Heart left ventricle (tissue), 16 donors: ENCODE measurements around the gene ZBTB22. TPM values are rescaled to one million over a fixed set of nuclear protein-coding genes. Genes with fewer than 3 reads are reported as not detected.
A peak's percentile ranks its signal among the peaks of the same experiment; 100 is the strongest.

Experiments used
- ATAC-seq, 4 donors: fragments of 200-7000 bp; cut with Tn5 transposase; one replicate each; pipeline ENCODE4 v1.9.1; 2020 to 2022; ENCODE audit warnings: moderate library complexity in 4 of 4, mild to moderate bottlenecking in 3 of 4, moderate number of reproducible peaks in 1 of 4
- DNase-seq, 5 donors: peaks; one replicate each; pipeline ENCODE4 v3.0.0-alpha.2; 2020
- H3K27ac ChIP-seq, 12 donors: fragments of 200-600 bp; sonication (generic) in 4 of 12; one replicate each; pipeline versions ENCODE4 v1.5.0 to v1.8.0; 2016 to 2022; ENCODE audit warnings: mild to moderate bottlenecking in 2 of 12
- H3K27me3 ChIP-seq, 9 donors: fragments of 200-600 bp; sonication (generic) in 2 of 9; one replicate each; pipeline versions ENCODE4 v1.5.1 to v1.8.0; 2016 to 2022; ENCODE audit warnings: mild to moderate bottlenecking in 3 of 9
- H3K36me3 ChIP-seq, 9 donors: fragments of 200-600 bp; sonication (generic) in 2 of 9; one replicate each; pipeline versions ENCODE4 v1.5.0 to v1.8.0; 2018 to 2022; ENCODE audit warnings: mild to moderate bottlenecking in 2 of 9
- H3K4me1 ChIP-seq, 12 donors: fragments of 200-600 bp; sonication (generic) in 4 of 12; one replicate each; pipeline versions ENCODE4 v1.5.0 to v1.8.0; 2016 to 2022; ENCODE audit warnings: mild to moderate bottlenecking in 3 of 12
- H3K4me3 ChIP-seq, 12 donors: fragments of 200-600 bp; sonication (generic) in 4 of 12; one replicate each; pipeline versions ENCODE4 v1.5.0 to v1.8.0; 2017 to 2022; ENCODE audit warnings: mild to moderate bottlenecking in 9 of 12, moderate library complexity in 4 of 12
- H3K9me3 ChIP-seq, 12 donors: fragments of 200-600 bp; sonication (generic) in 4 of 12; one replicate each; pipeline versions ENCODE4 v1.5.0 to v1.8.0; 2016 to 2022; ENCODE audit warnings: mild to moderate bottlenecking in 1 of 12
- CTCF ChIP-seq, 12 donors: fragments of 200-600 bp; sonication (generic) in 4 of 12; IDR thresholded peaks; one replicate each; pipeline versions ENCODE4 v1.5.0 to v1.8.0; 2018 to 2022; ENCODE audit warnings: antibody characterized with exemption in 12 of 12, mild to moderate bottlenecking in 5 of 12
- POLR2A ChIP-seq, 2 donors: fragments of 450-650 bp; IDR thresholded peaks; one replicate each; pipeline ENCODE4 v1.6.1; 2017; ENCODE audit warnings: antibody characterized with exemption in 2 of 2, mild to moderate bottlenecking in 2 of 2, moderate library complexity in 2 of 2
- WGBS, 4 donors: extraction: QIAGEN DNeasy Blood & Tissue Kit in 2 of 4; methylation state at CpG; one replicate each; pipeline versions ENCODE4 v1.1.5 to v1.1.7; 2013 to 2018; 5-methylcytosine and 5-hydroxymethylcytosine counted together
- intact Hi-C, 10 donors: fragments of 100-400 bp; cut with DNase I; formaldehyde crosslinking; loops; one replicate each; pipeline versions ENCODE4 v1.11.1 to v1.14.2; 2022
- polyA plus RNA-seq, 2 donors: library from polyadenylated mRNA; stranded (reverse); fragments of 200-250 nt; gene quantifications; one replicate each; pipeline ENCODE4 v1.2.3, GENCODE V29; 2013
- total RNA-seq, 9 donors: library from RNA; depleted of rRNA in 2 of 9; stranded (reverse); fragments of >200 nt in 2 of 9; fragmentation: NEBNext Ultra II Directional in 3 of 9; extraction: Animal tissue kit (Norgen Biotek cat#: 25700) in 3 of 9; gene quantifications; one replicate each; pipeline versions ENCODE4 v1.1.0 to v1.2.4, GENCODE V29; 2016 to 2023
- donor health status: ischemic (EF 13 %, LVEDD 7.1; RV severe dilation, severe dysfunction).
- donor health status: healthy with polysubstance abuse.
- donor health status: DM: no; HTN: yes; CAD: no.
- donor health status: DM: no; HTN: no; CAD: no.
- donor health status: ischemic (EF 25% LVEDD 6.9; RV normal size, moderate dysfunction).
- donor health status: ischemic (EF 25% LVEDD 5.7; RV mildly dilated, moderate dysfunction).
- donor health status: healthy.
- donor health status: DM: yes; HTN: yes; CAD: no.
- donor health status: ischemic (EF 35%, LVEDD 5.7; RV mildly dilated, moderate dysfunction).
- donor health status: nonischemic (EF 11% LVEDD 7.7; RV severe dilation, severe dysfunction).
- donor health status: DM: yes; HTN: yes; CAD: no.
- donor health status: PGD.
- donor health status: ischemic (EF 29% LVEDD 5.4; RV normal size, mild dysfunction).
- donor health status: nonischemic (EF 23%, LVEDD 6.1; RV moderate dilation, normal function).

ZBTB22 gene
- total and polyA plus RNA-seq, 11 donors = 7.5 to 22.1 (median 14.0) TPM

DNA sequence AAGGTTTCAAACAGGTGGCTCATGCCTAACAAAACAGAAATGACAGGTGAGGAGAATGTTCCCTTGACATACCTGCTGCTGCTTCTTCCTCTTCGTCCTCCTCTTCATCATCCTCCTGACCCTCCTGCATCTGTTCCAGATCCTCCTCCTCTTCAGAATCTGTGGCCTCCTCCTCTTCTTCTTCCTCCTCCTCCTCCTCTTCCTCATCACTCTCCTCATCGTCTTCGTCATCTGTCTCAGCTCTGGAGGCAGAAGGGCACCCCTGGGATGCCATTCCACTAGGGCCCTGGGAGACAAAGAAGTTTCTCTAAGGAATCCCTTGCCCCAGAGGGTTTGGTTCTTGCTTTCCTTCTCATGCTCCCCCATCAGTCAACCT lies 2.4 kb upstream of the ZBTB22 start:
- 80 to 90% (median 87%) methylated on average over 3 of the region's 3 CpGs for WGBS, 4 donors
- TF ChIP-seq POLR2A (IDR thresholded peaks at IDR 0.05) (no peak), CTCF (IDR thresholded peaks at IDR 0.05) (no peak)
- Histone ChIP-seq H3K4me3 (peak overlapping the region in 2 of 12 donors; percentile 21 to 82), H3K36me3 (peaks cover 0 to 35% (median 27%) of the 10 kb centered on the region in 9 donors), H3K27me3 (no peaks in the 10 kb centered on the region), H3K9me3 (no peaks in the 10 kb centered on the region), H3K27ac (peak overlapping the region in 7 of 12 donors; percentile 19 to 92 (median 58)), H3K4me1 (peaks cover 3 to 76% (median 48%) of the 10 kb centered on the region in 12 donors)
- intact Hi-C loops = no loop called here
- DNase-seq = no peak
- ATAC-seq = no peak

DNA sequence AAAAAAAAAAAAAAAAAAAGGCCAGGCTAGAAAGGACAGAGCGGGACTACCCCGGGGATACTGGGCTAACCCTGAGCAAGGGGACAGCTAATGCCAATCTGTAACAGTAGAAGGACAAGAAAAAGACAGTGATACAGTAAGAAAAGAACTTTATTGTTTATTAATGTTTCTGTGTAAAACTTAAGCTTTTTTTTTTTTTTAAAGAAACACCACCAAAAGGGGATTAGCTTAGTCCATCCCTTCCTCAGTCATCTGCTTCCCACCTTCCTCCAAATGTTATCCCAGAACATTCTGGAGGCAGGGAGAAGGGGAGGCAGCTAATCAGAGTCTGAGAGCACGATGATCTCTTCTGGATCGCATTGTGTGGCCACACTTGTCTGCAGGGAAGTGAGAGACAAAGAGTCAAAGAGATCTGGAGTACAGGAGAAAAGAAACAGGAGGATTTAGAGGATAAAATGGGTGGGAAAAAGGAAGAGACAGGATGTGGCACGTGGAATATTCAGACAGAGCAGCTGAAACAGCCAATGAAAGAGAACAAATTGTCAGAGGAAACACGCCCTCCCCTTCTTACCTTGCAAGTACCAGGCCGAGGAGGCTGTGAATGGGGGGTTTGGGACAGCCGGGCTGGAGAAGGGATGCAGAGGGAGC lies 1.0 kb upstream of the ZBTB22 start:
- intact Hi-C loops = no loop called here
- no peak for ATAC-seq
- peak overlapping the region in 11 of 12 donors; percentile 54 to 88 (median 85) for H3K27ac ChIP-seq
- H3K9me3 ChIP-seq = no peaks in the 10 kb centered on the region
- H3K4me1 ChIP-seq = peaks cover 3 to 72% (median 48%) of the 10 kb centered on the region in 12 donors
- DNase-seq = no peak
- H3K36me3 ChIP-seq = peaks cover 0 to 35% (median 27%) of the 10 kb centered on the region in 9 donors
- TF ChIP-seq CTCF (IDR thresholded peaks at IDR 0.05) = no peak
- no peak for TF ChIP-seq POLR2A (IDR thresholded peaks at IDR 0.05)
- H3K27me3 ChIP-seq = no peaks in the 10 kb centered on the region
- WGBS, 4 donors = 71 to 74% (median 73%) methylated on average over 8 of the region's 8 CpGs
- peak overlapping the region in 11 of 12 donors; percentile 44 to 77 (median 64) for H3K4me3 ChIP-seq

- TF ChIP-seq CTCF (IDR thresholded peaks at IDR 0.05) (no peak), POLR2A (IDR thresholded peaks at IDR 0.05) (no peak)
- WGBS, 4 donors = 2 to 3% (median 2%) methylated on average over 12 to 27 of the region's 27 CpGs
- H3K4me3 ChIP-seq = peak overlapping the region; percentile 24 to 77 (median 62)
- no peaks in the 10 kb centered on the region for H3K27me3 ChIP-seq
- ATAC-seq (peak in 2 of 4 donors; percentile 1 to 4), DNase-seq (peak in 1 of 5 donors; percentile 74)
- H3K36me3 ChIP-seq = peaks cover 0 to 35% (median 27%) of the 10 kb centered on the region in 9 donors
- peak overlapping the region; percentile 54 to 88 (median 84) for H3K27ac ChIP-seq
- no peaks in the 10 kb centered on the region for H3K9me3 ChIP-seq
- H3K4me1 ChIP-seq = peaks cover 3 to 73% (median 50%) of the 10 kb centered on the region in 12 donors
- intact Hi-C loops = no loop called here
Observed at GRCh38 chr6:33317419-33317668, 200 bp downstream of the ZBTB22 start.

- H3K27me3 ChIP-seq = no peaks in the 10 kb centered on the region
- H3K9me3 ChIP-seq = no peaks in the 10 kb centered on the region
- intact Hi-C loops = no loop called here
- H3K27ac ChIP-seq = peak overlapping the region in 11 of 12 donors; percentile 54 to 88 (median 84)
- DNase-seq (peak in 3 of 5 donors; percentile 56 to 69 (median 57)), ATAC-seq (peak in 1 of 4 donors; percentile 1)
- peaks cover 3 to 74% (median 50%) of the 10 kb centered on the region in 12 donors for H3K4me1 ChIP-seq
- no peak for TF ChIP-seq CTCF (IDR thresholded peaks at IDR 0.05)
- no peak for TF ChIP-seq POLR2A (IDR thresholded peaks at IDR 0.05)
- WGBS, 4 donors = 67 to 73% (median 71%) methylated on average over 17 to 19 of the region's 19 CpGs
- H3K36me3 ChIP-seq = peaks cover 0 to 35% (median 27%) of the 10 kb centered on the region in 9 donors
- peak overlapping the region in 11 of 12 donors; percentile 24 to 77 (median 64) for H3K4me3 ChIP-seq
Observed at GRCh38 chr6:33316603-33317418, 733 bp downstream of the ZBTB22 start.
